Nucleus accumbens (tissue), 56 donors: Measurements from ENCODE around the gene DNAJC22.
"Not testable (repeated sequence)": the region's sequence is repeated elsewhere in the genome, so short reads cannot be mapped to it uniquely, and the experiment has no call there.

Source experiments
- DNase-seq, 56 donors: peaks; one replicate each; lab custom pipeline; 2025; lab: John Stamatoyannopoulos, UW

DNAJC22 gene

DNA sequence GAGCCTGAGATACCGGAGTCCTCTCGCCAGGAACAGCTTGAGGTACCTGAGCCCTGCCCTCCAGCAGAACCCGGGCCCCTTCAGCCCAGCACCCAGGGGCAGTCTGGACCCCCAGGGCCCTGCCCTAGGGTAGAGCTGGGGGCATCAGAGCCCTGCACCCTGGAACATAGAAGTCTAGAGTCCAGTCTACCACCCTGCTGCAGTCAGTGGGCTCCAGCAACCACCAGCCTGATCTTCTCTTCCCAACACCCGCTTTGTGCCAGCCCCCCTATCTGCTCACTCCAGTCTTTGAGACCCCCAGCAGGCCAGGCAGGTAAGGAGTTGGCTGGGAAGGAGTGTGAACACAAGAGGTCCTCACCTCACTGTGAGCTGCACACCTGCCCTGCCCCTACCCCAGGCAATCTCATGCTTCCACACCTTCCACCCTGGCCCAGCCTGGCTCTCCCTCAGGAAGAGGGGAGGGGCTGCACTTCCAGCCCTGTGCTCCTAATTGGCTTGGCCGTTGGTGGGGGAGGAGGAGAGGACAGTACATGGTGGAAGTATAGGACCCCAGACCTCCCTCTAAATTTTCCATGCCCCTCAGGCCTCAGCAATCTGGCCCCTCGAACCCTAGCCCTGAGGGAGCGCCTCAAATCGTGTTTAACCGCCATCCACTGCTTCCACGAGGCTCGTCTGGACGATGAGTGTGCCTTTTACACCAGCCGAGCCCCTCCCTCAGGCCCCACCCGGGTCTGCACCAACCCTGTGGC is 15.9 kb upstream of the DNAJC22 start:
- no peak for DNase-seq

DNA sequence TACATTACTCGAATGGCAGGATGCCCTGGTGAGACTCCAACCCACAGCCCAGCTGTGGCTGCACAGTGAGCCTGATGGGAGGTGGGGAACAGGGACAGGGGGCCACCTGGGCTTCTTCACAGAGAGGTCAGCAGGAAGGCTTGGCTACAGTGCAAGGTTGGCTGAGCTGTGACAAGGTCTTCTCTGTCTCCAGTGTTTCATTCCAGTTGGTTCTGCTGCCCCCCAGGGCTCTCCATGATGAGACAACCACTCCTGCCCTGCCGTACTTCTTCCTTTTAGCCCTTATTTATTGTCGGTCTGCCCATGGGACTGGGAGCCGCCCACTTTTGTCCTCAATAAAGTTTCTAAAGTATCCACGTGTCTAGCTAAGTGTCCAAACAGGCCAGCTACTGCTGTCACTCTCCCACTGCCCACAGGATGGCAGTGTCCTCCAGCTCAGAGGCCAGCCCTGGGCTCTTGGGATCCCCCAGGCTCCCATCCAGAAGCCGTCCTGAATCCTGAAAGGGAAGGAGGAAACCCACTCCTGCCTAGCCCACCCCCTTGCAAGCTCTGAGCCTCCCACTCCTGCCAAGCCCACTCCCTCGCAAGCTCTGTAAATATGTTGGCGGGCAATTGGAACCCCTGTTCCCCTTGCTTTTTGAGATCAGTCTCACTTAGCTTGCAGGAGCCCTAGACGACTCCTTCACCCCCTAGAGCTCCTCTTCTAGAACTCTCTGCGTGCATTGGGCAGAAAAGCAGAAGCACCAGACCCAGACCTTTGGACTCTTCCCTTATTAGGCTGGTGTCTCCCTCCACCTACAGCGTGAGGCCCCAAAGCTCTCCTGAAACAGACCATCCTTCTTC is 15.1 kb upstream of the DNAJC22 start:
- peak in 45 of 56 donors; percentile 13 to 78 (median 38) for DNase-seq

DNA sequence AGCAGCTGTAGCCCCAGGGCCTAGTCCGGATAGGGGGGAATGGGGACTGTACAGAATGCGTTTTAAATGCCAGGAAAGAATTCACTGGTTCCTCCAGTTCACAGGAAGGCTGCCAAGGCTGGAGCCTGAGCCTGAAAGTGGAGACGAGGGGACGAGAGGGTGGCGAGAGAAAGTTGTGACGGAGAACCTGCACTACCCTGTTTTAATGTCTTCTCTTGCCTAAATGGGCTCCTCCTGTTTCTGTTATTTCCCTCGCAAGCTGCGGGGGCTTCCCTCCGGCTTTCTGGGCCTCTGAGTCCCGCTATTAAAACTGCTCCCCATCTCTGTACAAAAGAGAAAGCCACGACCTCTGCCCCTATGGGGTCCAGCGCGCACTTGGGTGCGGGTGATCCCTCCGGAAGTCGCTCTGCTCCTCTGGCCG is 14.2 kb upstream of the DNAJC22 start:
- no peak for DNase-seq

DNA sequence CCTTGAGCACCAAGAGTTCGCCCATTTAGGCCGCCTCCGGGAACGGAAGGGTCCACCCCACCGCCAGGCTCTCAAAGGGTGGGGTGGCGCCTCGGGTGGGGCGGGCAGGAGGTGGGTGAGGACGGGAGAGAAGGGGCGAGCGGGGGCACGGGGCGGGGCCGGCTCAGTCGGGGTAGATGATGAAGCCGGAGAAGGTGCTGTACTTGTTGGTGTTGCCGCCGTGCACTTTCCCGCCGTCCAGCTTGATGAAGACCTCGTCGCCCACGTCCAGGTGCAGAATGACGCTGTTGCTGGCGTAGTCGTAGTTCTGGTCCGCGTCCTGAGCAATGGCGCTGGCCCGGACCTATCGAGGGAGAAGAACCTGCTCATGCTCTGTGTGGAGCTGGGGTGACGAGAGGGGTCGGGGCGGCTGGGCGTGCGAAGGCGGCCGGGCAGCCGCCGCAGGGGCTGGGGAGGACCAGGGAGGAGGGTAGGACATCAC is 13.8 kb upstream of the DNAJC22 start:
- no peak for DNase-seq

DNA sequence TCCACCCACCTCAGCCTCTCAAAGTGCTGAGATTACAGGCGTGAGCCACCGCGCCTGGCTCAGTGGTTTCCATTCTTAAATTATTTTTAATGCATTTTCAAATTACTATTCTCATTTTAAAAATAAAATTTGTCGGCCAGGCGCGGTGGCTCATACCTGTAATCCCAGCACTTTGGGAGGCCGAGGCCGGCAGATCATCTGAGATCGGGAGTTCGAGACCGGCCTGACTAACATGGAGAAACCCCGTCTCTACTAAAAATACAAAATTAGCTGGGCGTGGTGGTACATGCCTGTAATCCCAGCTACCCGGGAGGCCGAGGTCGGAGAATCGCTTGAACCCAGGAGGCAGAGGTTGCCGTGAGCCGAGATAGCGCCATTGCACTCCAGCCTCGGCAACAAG is 12.9 kb upstream of the DNAJC22 start:
- DNase-seq: not testable (repeated sequence)

DNA sequence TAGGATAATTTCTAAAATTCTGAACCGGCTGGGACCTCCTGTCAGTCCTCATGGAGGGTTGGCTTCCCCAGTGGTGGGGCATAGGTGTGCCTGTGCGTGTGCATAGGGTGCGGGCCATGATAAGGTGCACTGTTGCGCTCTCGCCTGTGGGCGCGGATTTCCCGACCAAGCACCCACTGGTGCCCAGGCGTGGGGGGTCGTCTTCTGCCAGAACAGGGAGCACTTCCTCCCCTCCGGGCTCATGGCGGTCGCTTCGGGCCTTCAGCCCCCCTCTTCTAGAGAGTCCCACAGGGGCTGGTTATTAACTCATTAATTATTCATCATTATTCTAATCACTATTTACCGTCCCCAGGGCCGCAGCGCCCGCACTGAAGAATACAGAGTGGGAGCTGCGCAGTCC is 12.5 kb upstream of the DNAJC22 start:
- DNase-seq: no peak

DNA sequence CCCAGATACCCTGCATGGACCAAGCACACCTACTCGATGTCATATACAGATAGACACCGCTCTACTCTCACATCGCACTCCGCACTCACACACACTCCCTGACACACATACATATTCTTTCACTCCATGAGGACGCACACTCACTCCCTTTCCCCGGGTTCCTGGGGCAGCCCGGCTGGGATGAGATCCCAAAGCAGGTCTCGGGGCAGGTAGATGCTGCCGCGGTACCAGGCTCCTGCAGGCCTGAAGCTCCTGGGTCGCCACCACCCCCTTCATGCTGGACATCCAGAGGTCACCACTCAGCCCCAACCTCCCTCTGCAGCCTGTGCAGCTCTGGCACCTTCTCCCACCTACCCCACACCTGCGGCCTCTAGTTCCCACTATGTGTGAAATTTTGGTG is 12.0 kb upstream of the DNAJC22 start:
- no peak for DNase-seq

DNA sequence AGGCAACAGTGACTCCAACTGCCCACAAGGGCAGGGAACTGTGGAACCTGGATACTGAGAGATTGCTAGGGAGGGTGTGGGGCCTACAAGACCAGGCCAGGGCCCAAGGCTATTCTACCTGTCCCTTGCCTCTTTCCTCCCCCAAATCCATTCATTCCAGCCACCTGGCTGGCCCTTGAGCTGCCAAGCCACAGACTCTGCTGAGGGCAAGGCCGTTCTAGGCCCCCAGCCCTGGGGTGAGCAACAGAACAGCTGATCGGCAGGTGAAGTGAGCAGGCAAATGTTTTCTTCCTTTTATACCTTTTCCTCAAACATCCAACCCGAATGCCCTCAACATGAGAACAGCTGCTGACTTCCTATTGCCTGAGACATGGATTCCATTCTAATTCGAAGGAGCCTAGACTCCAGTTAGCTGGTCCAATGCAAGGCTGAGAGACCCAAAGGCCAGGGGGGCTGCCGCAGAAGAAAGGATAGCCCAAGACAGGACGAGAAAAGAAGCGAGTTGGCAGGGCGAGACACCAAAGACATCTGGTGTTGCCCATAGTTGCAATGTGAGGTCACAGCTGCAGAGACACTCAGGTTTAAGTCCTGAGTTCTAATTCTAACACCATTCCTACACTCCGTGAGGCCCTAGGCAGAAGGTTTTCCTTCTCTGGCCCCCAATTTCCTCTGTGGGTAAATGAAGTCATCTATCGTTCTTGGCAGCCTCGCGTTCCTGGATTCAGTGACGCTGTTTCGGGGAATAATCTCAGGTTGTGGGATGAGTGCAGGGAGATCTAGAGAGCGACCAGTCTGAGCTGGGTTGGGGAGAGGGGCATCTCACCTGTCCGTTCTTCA is 11.4 kb upstream of the DNAJC22 start:
- DNase-seq: no peak

DNA sequence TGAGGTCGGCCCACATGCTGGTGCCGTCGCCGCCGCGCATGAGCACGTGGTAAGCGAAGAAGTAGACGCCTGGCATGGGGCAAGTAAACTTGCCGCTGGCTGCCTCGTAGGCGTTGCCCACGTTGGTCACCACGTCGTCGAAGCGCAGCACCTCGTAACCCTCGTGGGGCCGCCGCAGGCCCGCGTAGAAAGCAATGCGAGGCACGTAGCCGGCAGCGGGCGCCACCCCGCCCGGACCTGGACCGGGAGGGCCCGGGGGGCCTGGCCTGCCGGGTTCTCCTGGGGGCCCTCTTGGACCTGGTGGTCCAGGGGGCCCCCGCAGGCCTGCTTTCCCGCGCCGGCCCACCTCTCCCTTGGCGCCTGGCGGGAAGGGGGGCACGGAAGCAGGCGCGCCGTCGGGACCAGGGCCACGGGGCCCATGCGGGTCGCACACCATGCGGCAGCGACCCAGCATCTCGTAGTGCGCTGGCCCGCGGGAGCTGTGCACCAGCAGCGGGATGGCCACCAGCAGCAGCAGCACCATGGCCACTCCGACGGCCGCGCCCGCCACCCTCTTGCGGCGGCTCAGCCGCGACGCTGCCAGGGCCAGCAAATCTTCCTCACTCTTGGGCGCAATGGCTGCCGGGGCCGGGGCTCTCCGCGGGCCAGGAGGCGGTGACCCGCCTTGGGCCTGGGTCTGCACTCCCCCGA is 10.6 kb upstream of the DNAJC22 start:
- no peak for DNase-seq

DNA sequence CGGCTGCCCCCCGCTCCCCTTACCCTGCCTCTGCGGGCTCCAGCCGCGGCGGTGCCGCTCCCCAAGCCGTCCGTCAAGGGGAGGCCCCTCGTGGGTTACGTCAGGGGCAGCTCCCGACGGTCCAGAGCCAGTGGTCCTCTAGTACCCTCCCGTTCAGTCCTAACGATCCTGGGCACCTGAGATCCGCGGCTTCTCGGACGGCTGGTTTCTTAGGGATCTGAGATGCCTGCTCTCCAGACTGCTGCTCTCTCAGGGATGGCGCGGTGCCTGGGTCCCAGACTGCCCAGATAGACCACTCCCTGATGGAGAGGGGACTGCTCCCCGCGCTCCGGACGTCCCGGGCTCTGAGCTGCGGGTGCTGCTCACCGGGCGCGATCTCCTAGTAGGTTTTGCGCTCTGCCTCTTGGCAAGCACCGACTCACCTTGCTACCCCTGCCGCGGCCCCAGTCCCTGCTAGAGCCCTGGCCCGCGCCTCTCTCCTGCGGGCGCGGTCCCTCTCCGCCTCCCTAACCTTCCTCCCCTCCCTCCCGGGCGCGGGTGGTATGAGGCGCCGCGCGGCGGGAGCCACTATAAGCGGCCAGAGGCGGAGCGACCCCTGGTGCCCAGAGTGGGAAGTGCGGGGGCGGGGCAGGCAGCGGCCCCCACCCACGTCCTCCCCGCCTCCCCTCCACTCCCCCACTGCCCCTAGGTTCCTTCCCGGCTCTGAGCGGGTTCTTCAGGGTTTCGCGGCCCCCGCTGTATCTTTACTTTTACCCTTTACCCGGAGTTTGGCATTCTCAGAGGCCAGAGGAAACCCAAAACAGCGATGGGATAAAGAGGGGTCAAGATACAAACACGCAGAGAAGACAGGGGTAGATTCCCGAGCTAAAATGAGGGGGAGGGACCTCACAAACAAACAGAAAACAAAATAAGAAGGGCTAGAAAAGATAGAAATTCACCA is 9.8 kb upstream of the DNAJC22 start, which contains the start of gene C1QL4:
Gene C1QL4 (minus strand): TSS at position 544 of the 940 bp plus-strand sequence. CDS start 711 bp downstream, outside the sequence.
- peak in 47 of 56 donors; percentile 6 to 86 (median 48) for DNase-seq

DNA sequence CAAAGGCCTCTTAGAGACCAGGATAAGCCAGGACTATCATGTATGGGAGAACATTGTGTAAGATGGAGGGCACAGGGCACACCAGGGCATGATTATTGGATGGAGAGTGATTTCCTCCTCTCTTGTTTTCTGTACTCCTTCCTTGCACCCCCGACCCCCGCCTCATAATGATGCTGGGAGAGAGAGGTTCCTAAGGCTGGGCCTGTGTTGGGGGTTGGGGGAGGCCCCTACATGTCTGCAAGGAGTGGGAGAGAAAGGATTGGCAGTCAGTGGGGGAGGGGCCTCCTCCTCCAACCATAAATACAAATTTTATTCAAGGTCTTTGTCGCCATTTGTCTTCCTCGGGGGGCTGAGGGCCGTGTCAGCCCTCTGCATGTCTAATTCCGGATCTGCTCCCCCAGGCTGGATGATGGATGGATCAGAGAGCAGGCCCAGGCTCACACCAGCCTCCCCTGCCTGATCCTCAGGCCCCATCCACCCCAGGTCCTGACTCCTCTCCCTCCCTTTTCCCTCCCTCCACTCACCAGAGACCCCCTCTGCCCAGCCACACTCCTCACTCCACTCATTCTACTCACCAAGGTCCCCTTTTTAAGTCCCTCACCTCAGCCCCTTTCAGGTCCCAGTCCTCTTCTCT is 7.7 kb upstream of the DNAJC22 start:
- DNase-seq: no peak

DNA sequence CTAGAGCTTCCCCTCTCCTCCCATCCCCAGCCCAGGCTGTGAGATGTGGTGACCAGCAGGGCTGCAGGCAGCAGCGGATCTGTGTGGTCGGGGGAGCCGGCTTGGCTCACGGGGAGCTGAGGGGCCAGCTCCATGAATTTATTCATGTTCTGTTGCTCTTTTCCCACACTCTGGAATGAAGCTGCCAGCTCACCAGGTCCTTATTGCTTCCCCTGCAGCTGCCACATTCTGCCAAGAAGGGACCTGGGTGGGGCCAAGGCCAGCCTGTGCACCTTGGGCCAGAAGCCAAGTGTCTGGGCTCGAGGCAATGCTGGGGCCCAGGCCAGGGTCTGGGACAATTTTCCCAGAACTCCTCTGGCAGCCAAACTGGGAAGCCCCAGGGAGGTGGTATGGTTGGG is 7.2 kb upstream of the DNAJC22 start:
- DNase-seq: peak in 1 of 56 donors; percentile 2

DNA sequence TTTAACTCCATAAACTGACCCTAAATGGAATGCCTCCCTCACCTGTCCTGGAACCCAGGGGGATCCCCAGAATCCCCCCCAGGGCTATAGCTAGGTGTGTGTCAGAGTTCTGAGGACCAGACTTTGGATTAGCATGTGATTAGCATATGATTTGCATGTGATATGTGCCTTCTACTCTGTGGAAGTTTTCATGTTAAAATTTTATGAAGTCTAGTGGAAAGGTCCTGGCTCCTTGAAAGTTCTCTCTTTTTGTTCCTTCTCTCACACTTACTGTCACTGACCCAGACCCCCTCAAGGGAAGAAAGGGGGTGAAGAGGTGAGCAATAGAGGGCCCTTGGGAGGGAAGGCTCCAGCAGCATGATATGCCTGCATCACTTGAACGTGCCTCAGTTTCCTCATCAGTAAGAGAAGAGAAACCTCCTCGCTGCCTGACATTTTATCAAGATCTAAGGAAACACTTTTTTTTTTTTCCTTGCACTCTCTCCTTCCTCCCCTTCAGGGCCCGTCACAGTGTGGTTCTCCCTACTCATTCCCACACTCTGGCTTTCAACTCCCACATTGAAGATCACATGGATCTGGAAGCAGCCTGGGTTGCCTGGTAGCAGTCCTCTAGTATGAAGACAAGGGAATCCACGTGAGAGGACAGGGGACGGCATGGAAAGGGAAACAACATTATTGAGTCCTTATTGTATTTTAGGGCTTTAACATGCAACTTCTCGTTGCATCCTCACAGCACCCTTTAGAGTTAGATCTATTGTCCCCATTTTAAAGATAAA is 6.4 kb upstream of the DNAJC22 start:
- no peak for DNase-seq

DNA sequence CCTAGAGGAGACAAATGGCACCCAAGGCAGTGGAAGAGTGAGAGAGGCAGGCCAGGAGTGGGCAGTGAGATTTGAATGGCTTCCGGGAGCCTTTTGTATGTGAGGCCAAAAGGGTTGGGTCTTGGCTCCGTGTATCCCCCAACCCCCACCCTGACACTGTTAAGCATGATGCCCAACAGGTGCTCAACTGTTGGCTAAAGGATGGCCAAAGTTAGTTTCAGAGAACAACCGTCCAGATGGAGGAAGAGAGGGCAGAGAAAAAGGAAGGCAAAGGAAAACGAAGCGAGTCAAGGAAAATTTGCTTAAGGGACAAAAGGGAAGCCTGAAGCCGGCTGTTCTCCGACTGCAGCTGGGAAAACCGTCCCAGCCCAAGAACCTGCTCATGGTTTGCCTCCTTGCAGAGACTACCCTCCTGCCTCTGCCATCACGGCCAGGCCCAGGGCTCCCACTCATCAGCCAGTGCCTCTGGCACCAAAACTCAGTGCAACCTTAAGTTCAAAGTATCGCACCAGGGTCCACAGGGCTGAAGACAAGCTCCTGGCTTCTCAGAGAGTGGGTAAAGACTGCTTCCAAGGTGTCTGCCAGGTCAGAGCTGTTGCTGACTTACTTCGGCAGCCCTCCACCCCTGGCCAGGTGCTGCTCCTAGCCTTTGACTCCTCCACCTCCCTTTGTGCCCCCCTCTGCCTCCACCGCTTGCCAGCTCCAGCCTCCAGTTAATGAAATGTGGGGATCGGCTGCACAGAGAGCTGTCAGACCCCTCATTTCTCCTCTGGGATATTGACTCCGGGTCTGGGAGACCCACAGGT is 5.5 kb upstream of the DNAJC22 start:
- no peak for DNase-seq

DNA sequence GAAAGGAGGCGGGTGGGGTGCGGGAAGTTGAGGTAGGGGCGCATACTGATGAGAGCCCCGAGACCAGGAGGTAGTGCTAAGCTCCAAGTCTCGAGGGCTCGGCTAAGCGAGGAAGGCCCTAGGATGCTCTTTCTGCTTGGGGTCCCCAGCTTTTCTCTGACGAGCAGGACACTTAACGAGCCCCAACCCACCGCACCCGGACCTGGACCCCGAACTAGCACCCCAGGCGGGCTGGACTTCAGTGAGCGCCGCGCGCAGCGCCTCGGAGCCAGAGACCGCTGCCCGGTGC is 5.0 kb upstream of the DNAJC22 start:
- no peak for DNase-seq

DNA sequence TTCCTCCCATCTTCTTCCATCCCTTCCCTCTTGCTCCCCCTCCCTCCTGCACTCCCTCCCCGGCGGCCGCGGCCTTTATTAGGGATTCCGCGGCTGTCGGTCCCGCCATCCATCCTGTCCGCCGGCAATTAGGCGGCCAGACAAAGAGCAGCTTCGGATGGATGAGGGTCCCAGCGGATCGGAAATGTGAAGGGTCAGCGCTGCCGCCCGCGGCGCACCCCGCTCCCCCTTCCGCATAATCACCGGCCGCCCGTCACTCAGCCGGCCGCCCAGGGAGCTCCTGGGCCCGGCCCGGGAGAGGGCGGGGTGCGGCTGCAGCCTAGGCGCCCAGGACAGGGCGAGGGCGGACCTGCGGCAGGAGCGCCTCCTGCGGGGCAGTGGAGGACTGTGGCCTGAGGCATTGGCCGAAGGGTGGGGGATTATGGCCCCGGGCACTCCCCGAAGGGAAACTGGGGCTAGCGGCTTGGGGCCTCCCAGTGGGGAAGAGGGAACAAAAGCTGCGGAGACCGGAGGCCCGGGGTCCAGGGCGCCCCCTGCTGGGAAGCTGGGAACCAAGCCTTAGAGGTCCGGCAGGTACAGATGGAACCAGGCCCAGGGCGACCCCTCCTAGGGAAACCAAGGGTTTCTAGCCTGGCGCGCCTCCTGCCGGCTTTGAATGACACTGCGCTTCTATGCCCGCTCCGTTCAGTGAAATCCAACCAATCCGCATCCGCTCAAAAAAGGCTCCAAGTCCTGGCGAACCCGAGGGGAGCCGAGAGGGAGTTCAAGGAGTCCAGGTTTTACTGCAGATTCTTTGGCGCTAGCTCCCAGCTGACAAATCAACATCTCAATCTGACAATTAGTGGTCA is 4.4 kb upstream of the DNAJC22 start:
- peak in 42 of 56 donors; percentile 13 to 84 (median 46) for DNase-seq
